ENCODE results near the gene IFIH1.

- TF ChIP-seq CTCF (conservative IDR thresholded peaks at IDR 0.05) (no peak), EZH2 (IDR thresholded peaks at IDR 0.05; ENCODE audit: low read depth) (no peak)
These were observed 83.6 kb downstream of the IFIH1 start for GRCh38 chr2:162234620-162235462.

Measured in PC-9 (cell line).